Eye (tissue), 1 donor: ENCODE data around the gene RRP36.
A peak's percentile ranks its signal among the peaks of the same experiment; 100 is the strongest.
"Not testable (repeated sequence)": the region's sequence is repeated elsewhere in the genome, so short reads cannot be mapped to it uniquely, and the experiment has no call there.

Experiments
- DNase-seq: peaks from one replicate; pipeline ENCODE4 v3.0.0-alpha.2; 2015

The RRP36 gene

DNA sequence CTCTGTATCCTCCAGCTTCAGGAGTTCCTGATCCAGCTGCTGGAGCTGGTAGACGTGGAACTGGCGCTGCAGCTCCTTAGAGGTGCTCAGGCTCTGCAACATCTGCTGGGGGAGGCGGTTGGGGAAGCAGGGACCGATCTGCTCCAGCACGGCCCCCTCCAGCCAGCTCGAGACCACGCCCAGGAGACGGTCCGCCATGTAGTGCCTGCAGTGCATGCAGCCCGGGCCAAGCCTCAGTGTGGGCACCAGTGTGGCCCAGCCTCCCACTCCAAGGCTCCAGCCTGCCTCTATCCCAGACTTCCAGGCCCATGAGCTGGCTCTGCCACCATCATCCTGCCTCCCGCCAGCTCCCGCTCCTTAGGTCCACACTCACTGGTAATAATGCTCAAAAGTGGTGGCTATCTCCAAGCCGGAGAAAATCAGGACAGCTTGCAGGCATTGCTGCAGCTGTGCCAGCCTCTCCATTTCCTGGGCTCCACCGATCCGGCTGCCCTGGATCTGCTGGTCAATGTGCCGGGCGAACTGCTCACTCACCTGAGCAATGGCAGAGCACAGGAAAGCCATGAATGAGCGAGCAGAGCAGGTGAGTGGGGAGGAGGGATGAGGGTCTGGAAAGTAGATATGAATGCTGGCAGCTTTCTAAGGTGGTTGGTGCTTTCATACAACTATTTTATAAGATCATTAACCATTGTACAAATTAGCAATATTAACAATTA, 19.3 kb downstream of the RRP36 start:
- DNase-seq = no peak

DNA sequence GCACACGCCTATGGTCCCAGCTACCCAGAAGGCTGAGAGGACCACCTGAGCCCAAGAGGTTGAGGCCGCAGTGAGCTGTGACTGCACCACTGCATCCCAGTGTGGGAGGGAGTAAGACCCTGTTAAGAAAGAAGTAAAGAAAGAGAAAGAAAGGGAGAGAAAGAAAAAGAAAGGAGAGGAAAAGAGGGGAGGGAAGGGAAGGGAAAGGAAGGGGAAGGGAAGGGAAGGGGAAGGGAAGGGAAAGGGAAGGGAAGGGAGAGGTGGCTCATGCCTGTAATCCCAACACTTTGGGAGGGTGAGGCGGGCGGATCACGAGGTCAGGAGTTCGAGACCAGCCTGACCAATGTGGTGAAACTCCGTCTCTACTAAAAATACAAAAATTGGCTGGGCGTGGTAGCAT, 20.1 kb downstream of the RRP36 start:
- not testable (repeated sequence) for DNase-seq

DNA sequence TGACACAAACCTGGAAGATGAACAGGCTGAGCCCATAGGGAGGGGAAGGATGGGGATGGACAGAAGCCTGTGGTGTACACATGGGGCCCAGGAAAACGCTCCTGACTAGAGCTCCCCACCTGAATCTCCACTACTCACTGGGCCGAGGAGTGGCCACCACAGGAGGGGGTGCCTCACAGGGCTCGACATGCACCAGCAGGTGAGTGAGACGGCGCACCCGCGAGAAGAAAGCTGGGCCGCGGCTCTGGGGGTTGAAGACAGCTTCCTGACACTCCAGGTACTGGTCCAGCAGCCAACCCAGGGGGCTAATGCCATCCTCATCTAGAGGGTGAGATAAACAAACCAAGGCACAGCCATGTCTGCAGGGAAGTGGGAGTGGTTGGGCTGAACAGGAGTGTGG, 21.9 kb downstream of the RRP36 start:
- no peak for DNase-seq

GRCh38 chr6:43045371-43045930, 24.0 kb downstream of the RRP36 start:
- DNase-seq = no peak

DNA sequence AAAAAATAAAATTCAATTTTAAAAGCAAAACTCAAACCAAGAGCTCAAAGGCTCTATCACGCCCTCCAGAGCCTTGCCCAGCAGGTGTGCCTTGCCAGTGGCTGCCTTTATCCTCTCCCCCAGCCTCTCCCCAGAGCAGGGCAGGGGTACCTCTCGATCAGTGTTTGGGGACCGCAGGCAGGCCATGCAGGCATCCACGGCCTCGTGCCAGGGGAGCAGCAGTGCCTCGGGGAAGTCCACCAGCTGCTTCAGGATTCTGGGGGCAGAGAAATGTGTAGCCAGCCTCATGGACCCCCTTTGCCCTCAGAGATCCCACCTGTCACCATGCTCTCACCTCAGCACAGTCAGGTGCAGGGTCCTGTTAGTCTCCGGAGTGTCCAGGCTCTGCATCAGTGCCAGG, 26.6 kb downstream of the RRP36 start:
- DNase-seq = no peak

DNA sequence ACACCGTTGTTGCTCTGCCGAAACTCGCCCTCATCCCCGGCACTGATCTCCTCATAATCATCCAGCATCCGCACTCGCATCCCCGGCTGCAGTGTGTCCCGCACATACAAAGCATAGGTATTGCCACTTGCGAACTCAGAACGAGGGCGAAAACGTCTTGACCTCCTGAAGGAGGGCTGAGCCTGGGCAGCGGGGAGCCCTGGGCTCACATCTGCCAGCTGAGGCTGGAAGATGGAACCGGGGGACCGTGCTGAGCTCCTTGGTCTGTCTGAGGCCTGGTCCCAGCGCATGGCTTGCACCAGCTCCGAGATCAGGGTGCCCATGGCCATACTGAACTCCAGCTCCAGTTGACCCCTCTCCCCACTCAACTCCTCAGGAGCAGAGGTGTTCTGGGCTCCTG, 29.6 kb downstream of the RRP36 start:
- no peak for DNase-seq

DNA sequence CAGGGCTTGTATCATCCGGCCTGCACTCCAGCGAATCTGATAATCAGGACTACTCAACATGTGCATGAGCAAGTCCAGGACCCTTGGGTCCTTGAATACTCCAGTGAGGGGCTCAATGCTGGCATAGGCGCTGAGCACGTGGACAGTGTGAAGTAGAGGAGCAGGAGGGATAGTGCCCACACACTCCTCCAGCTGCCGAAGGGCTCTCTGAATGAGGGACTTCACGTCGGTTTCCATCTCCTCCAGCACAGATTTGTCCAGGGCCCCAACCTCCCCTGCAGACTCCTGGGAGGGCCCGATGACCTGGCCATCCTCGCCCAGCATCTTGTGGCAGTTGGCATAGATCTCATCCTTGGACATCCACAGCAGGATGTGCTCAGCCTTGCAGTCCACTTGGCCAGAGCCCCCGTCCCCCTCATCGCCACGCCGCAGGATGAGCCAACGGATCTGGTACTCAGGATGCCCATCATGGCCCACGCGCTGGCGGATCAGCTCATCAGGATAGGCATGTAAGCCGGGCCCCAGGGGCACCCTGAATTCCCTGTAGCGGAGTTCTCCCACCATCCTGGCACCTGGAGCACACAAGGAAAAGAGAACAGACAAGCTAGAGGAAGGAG, 30.9 kb downstream of the RRP36 start:
- DNase-seq = no peak

- DNase-seq = no peak
Measured at GRCh38 chr6:43052842-43053544, 31.6 kb downstream of the RRP36 start.

DNA sequence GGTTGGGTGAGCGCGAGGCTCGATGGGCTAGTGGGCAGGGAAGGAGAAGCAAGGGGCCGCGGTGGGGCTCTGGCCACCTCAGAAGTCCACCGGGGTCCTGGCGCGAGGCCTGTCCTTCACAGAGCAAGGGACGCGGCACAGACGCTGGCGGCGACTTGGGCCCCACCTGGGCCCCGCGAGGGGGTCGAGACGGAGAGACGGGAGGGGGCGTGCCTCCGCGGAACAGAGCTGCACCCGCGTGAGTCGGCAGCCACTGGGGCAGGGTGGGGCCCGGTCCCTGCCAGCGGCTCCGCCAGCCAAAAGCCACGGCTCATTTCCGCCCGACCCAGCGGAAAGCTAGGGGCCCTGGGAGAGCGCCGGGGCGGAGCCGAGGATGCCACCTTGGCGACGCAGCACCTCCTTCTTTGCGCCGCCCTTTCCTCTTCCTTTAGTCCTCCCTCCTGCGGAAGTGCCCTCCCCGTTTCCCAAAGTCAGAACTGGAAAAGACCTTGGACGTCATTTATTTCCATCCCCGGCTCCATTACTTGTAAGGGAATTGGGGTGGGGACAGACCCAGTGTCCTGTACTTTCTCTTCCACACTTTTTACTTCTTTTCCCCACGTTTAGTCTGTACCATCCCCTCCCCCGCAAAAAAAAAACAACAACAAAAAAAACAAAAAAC, 32.3 kb downstream of the RRP36 start, which contains the start of gene CUL7:
TSS of gene CUL7 (minus strand) at position 307 of the 661 bp plus-strand sequence. CDS start 1,063 bp downstream, outside the sequence.
- DNase-seq = peak; percentile 96

DNA sequence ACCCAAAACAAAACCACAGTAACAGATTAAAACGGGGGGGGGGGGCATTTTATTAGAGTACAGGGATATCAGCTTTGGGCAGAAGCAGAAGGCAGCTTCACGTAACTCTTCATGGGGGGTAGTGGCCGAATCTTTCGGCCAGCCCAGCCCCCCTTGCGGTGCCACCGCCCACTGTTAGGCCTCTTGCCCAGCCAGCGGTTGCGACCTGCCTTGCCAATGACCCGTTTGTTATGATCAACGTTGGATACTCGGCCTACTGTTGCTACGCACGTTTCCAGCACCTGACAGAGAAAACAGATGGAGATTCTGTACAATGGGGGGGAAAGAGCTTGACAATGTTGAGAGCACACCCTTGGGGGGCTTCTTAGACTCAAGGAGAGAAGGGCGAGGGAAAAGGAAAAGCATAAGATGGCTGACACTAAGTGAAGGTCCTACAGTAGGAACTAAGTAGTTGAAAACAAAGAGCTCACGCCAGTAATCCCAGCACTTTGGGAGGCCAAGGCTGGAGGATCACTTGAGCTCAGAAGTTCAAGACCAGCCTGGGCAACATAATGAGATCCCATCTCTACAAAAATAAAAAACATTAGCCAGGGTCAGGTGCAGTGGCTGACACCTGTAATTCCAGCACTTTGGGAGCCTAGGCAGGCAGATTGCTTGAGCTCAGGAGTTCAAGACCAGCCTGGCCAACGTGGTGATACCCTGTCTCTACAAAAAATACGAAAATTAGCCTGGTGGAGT, 33.0 kb downstream of the RRP36 start:
- no peak for DNase-seq

DNA sequence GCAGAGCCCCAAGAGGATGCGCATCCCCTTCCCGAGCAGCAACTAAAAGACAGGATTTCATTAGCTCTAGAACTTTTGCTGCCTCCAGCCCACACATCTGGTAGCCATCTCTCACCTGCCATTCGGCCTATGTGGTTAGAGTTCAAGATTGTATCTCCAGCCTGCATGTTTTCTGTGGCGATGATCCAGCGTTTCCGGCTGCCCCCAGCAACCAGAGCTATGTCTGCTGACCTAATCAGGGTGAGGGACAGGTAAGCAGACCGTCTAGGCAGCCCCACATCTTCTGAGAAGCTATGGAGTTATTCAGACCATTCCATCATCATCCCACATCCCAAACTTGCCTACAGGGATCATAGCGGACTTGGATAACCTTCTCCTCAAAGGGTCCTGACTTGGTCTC, 34.5 kb downstream of the RRP36 start:
- DNase-seq = no peak

DNA sequence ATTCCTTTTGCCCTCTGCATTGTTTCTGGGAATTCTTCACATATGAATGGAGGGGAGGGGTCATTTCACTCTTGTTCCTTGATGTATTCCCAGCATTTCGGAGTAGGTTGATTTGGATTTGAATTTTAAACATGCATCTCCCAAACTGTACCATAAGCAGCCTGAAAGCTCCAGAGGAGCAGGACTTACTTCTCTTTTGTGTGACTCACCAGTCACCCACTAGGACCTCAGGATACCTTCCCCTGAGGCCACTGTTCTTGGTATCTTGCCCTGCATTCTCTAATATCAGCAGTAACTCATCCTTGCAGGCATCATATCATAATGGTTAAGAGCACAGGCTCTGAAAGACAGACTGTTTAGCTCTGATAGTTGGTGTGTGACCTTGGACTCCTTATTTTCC, 37.1 kb downstream of the RRP36 start:
- DNase-seq = no peak

- peak; percentile 99 for DNase-seq
Measured at GRCh38 chr6:43059168-43060033, 38.0 kb downstream of the RRP36 start, which contains the start of the genes KLC4 and MRPL2. KLC4 (plus strand) TSS chr6:43059631; CDS start chr6:43061336, 1,705 bp downstream. MRPL2 (minus strand) TSS chr6:43059434; CDS start chr6:43059381, 53 bp downstream.

DNA sequence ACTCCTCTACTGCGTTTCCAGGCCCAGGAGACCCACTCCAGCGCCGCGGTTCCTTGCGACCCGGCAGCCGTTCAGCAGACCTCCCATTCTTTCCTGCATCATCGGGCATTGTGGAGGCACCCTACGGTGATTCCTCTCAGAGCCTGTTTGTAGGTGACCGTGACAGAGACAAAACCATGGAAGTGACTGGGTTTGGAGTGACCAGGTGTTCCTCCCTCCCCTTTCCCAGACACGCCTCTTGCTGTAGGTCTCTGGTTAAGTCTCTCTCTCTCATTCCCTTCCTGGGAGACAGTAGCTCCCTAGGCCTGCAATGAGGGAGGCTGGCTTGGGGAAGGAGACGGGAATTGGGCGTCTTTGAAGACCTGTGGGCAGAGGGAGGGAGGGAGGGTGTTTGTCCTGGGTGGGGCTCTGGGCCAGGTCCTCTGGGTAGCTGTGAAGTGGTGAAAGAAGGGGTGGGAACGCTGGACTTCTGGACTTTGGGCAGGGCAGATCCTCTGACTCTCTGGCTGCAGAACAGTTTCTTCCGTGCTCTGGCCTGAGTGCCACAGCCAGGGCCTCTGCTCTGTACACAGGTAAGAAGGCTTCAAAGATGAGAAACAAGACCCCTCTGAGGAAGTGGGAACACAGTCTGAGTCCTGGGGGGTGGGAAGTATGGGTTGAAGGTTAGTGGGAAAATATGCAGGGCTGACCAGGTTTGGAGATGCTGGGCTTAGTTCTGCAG, 38.8 kb downstream of the RRP36 start:
- DNase-seq = no peak

DNA sequence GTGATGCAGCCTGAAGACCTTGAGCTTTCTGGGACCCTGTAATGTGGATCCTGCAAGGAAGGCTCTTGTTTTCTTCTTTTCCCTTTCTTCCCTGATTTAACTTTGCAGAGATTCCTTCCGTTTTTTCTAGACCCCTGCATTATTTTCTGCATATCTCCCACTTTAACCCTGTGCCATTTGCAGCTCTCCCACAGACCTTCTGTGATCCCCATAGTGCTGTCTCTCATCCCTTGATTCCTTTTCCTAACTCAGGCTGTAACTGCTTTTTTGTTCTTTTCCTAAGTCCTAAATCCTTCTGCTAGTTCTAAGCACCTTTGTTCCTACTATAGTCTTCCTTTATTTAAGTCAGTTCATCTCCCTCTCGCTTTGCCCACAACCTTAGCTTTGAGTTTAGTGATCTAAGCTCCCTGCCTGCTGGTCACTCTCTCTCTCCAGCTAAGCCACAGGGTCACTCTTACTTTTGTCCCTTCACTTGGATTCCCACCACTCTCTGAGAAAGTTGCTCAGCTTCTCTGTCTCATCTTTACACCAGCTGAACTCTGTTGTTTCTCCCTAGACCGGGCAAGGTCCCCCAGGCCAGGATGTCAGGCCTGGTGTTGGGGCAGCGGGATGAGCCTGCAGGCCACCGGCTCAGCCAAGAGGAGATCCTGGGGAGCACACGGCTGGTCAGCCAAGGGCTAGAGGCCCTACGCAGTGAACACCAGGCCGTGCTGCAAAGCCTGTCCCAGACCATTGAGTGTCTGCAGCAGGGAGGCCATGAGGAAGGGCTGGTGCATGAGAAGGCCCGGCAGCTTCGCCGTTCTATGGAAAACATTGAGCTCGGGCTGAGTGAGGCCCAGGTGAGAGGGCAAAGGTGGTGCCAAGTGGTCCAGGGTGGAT, 39.6 kb downstream of the RRP36 start:
- no peak for DNase-seq

DNA sequence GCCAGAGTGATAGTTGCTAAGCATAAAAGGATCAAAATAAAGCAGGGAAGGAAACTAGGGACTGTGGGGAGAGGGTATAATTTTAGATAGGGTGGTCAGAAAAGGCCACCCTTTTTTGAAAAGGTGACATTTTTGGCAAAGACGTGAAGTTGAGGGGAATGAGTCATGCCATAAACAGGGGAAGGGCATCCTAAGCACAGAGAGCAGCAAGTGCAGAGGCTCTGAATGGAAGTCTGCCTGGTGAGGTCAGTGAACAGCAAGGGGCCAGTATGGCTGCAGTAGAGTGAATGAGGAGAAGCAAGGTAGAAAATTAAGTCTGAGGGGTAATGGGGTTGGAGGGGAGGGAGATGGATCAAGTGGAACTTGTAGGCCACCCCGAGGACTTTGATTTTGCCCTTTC, 40.4 kb downstream of the RRP36 start:
- DNase-seq = no peak

- no peak for DNase-seq
Measured at GRCh38 chr6:43062818-43063217, 41.4 kb downstream of the RRP36 start.

DNA sequence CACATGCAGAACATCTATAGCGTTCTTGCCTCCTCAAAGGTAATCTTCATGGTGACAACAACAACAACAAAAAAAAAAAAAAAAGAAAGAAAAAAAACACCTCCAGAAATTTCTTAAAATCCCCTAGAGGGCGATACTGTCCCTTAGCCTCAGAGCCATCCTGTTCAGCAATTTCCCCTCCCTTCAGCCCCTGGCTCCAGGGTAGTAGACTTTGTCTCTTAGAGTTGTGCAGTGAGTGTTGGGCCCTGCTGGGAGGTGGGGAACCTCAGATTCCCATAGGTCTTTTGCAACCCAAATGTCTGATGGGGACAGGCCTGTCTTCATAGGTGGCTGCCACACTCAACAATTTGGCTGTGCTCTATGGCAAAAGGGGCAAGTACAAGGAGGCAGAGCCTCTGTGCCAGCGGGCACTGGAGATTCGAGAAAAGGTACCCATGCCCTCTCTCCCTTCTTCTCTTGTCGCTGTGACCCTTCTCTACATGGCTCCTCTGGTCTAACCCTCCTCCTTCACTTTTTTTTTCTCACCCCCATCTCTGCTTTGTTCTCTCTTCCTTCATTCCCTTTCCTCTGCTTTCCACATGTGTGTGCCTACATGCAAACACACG, 48.7 kb downstream of the RRP36 start:
- peak; percentile 74 for DNase-seq
